Tibial artery (tissue), 4 donors: ENCODE data around the gene ERC1.

ENCODE experiments used
- DNase-seq, 2 donors: peaks; one replicate each; pipeline ENCODE4 v3.0.0-alpha.2; 2019
- H3K27ac ChIP-seq, 2 donors: fragments of 200-600 bp; sonication (generic) in 1 of 2; 1 replicate in 1 of 2; 2 replicates in 1 of 2; pipeline ENCODE4 v1.5.1; 2018 to 2019; ENCODE audit warnings: mild to moderate bottlenecking in 1 of 2
- H3K27me3 ChIP-seq, 2 donors: fragments of 200-600 bp; sonication (generic) in 1 of 2; one replicate each; pipeline versions ENCODE4 v1.5.1 to v1.6.0; 2016 to 2019
- H3K36me3 ChIP-seq, 3 donors: fragments of 200-600 bp; sonication (generic) in 2 of 3; one replicate each; pipeline ENCODE4 v1.5.1; 2016 to 2019; ENCODE audit warnings: mild to moderate bottlenecking in 2 of 3
- H3K4me1 ChIP-seq, 4 donors: fragments of 200-600 bp; sonication (generic) in 2 of 4; 1 replicate in 3 of 4; 2 replicates in 1 of 4; pipeline ENCODE4 v1.5.1; 2016 to 2019
- H3K4me3 ChIP-seq, 2 donors: fragments of 200-600 bp; sonication (generic) in 1 of 2; 1 replicate in 1 of 2; 2 replicates in 1 of 2; pipeline ENCODE4 v1.5.1; 2018 to 2019; ENCODE audit warnings: mild to moderate bottlenecking in 2 of 2
- H3K9me3 ChIP-seq, 3 donors: fragments of 200-600 bp; sonication (generic) in 1 of 3; one replicate each; pipeline ENCODE4 v1.5.1; 2016 to 2019
- intact Hi-C: fragments of 100-400 bp; cut with DNase I; formaldehyde crosslinking; loops from one replicate; pipeline ENCODE4 v1.15.0; 2023; ENCODE audit warnings: low total_unique reads
- TF ChIP-seq, protein P1 (sequence below), 2 experiments: fragments of 200-600 bp in 1 of 2; fragments of 450-650 bp in 1 of 2; IDR thresholded peaks; one replicate each; pipeline ENCODE4 v1.5.1; 2017 to 2019; ENCODE audit warnings: antibody characterized with exemption in 2 of 2, mild to moderate bottlenecking in 1 of 2, moderate library complexity in 1 of 2

ERC1 gene

DNA sequence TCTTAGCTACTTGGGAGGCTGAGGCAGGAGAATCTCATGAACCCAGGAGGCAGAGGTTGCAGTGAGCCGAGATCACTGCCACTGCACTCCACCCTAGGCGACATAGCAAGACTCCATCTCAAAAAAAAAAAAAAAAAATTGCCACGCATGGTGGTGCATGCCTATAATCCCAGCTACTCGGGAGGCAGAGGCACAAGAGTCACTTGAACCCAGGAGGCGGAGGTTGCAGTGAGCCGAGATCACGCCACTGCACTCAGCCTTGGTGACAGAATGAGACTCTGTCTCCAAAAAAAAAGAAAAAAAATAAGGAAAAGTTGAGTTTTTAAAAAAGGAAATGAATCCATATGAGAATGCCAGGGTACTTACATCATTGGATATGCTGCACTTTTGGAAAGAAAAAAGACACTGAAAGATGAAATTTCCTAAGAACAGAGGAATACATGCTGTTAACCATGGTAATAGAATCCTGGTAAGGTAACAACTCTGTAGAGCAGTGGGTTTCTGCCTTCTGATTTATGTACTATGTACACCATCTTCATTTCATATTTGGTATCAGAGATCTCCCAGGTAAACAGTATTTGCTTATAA, 222.7 kb downstream of the ERC1 start:
- H3K9me3 ChIP-seq, result no peaks in the 10 kb centered on the region
- H3K36me3 ChIP-seq, result no peaks in the 10 kb centered on the region
- TF ChIP-seq, protein P1, sequence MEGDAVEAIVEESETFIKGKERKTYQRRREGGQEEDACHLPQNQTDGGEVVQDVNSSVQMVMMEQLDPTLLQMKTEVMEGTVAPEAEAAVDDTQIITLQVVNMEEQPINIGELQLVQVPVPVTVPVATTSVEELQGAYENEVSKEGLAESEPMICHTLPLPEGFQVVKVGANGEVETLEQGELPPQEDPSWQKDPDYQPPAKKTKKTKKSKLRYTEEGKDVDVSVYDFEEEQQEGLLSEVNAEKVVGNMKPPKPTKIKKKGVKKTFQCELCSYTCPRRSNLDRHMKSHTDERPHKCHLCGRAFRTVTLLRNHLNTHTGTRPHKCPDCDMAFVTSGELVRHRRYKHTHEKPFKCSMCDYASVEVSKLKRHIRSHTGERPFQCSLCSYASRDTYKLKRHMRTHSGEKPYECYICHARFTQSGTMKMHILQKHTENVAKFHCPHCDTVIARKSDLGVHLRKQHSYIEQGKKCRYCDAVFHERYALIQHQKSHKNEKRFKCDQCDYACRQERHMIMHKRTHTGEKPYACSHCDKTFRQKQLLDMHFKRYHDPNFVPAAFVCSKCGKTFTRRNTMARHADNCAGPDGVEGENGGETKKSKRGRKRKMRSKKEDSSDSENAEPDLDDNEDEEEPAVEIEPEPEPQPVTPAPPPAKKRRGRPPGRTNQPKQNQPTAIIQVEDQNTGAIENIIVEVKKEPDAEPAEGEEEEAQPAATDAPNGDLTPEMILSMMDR (IDR thresholded peaks at IDR 0.05), result no peak
- no peaks in the 10 kb centered on the region for H3K27me3 ChIP-seq
- DNase-seq, result no peak
- H3K4me1 ChIP-seq, result peaks cover 0 to 25% (median 16%) of the 10 kb centered on the region in 4 donors
- H3K27ac ChIP-seq, result no peak overlapping the region
- no peak overlapping the region for H3K4me3 ChIP-seq
- intact Hi-C loops, result no loop called here

DNA sequence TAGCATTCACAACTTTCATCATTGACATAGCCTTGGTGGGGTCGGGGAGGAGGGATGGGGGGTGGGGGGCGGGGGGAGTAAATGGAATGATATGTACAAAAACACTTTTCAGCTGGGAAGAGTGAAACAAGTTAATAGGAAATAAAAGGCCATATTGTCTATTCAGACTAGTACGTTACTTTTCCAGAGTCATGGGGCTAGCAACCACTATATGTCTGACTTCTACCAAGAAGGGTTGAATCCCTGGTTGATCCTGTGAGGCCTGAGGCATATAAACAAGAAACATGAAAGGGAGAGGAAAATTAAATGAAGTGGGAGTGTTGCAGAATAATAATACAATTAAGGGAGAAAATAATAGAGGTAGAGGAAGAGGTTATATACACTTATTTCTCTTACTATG, 225.5 kb downstream of the ERC1 start:
- TF ChIP-seq, protein P1 (IDR thresholded peaks at IDR 0.05), result no peak
- peak overlapping the region; percentile 40 to 50 for H3K27ac ChIP-seq
- DNase-seq, result no peak
- no peaks in the 10 kb centered on the region for H3K27me3 ChIP-seq
- no peaks in the 10 kb centered on the region for H3K9me3 ChIP-seq
- H3K4me3 ChIP-seq, result no peak overlapping the region
- intact Hi-C loops, result no loop called here
- peaks cover 0 to 25% (median 18%) of the 10 kb centered on the region in 4 donors for H3K4me1 ChIP-seq
- H3K36me3 ChIP-seq, result no peaks in the 10 kb centered on the region

- no peaks in the 10 kb centered on the region for H3K9me3 ChIP-seq
- no peak overlapping the region for H3K4me3 ChIP-seq
- peaks cover 0 to 25% (median 18%) of the 10 kb centered on the region in 4 donors for H3K4me1 ChIP-seq
- no peaks in the 10 kb centered on the region for H3K27me3 ChIP-seq
- DNase-seq, result no peak
- no peaks in the 10 kb centered on the region for H3K36me3 ChIP-seq
- peak overlapping the region; percentile 40 to 50 for H3K27ac ChIP-seq
- intact Hi-C loops, result no loop called here
- TF ChIP-seq, protein P1 (IDR thresholded peaks at IDR 0.05), result no peak
These were observed 226.3 kb downstream of the ERC1 start for GRCh38 chr12:1217191-1217949.

DNA sequence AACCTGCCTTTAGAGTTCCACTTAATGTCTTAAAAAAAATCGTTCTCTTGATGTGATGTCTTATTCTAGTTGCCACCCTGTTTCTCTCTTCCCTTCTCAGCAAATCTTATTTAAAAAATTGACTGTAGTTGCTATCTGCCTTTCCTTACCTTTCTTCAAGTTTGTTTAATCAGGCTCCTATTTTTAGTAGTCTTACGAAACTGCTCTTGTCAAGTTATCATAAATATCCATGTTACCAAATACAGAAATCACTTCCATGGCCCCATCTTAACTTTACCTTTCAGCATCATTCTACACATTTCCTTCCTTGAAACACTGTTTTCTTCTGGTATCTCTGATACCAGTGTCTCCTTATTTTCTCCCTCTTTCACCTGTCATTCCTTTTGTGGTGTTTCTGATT, 227.3 kb downstream of the ERC1 start:
- Histone ChIP-seq H3K27ac (no peak overlapping the region), H3K36me3 (no peaks in the 10 kb centered on the region), H3K4me3 (no peak overlapping the region), H3K9me3 (no peaks in the 10 kb centered on the region), H3K4me1 (peaks cover 0 to 25% (median 18%) of the 10 kb centered on the region in 4 donors), H3K27me3 (no peaks in the 10 kb centered on the region)
- intact Hi-C loops, result no loop called here
- no peak for DNase-seq
- TF ChIP-seq, protein P1 (IDR thresholded peaks at IDR 0.05), result no peak

DNA sequence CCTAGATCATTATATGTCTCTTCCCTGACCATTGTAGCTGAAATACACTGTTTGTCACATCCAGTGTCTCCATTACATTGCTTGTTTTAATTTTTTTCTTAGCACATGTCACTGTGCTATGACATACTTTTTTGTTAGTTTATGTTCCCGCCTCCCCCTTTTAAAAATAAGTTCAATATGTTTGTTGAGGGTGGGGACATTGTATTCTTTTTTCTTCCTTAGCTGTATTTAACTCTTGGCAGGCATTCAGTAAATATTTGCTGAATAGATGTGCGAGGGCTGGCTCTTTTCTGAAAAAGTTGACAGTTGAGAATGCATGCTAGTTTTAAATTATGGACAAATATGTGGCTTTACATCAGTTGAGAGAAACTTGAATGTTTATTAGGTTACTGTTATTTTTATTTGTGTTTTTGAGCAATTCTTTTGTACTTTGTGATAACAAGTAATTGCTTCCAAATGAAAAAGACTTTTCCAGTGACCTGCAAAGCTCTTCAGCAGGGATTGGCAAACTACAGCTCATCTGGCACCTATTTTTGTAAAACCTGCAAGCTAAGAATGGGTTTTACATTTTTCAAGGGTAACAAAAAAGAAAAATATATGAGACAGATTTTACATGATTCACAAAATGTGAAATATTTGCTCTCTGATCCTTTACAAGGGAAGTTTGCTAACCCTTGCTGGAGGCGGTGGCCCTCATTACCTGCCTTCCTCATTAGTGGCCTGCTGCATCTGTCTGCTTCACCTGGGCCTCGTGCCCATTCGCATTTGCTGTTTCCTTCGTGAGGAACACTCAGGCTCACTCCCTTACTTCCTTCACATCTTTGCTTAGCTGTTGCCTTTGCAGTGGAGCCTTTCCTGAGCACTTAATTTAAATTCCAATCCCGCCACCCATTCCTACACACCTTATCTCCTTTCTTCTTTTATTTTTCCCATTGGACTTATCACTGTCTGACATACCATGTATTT, 229.4 kb downstream of the ERC1 start:
- H3K4me1 ChIP-seq, result peaks cover 0 to 25% (median 18%) of the 10 kb centered on the region in 4 donors
- no peak overlapping the region for H3K4me3 ChIP-seq
- TF ChIP-seq, protein P1 (IDR thresholded peaks at IDR 0.05), result no peak
- H3K27me3 ChIP-seq, result no peaks in the 10 kb centered on the region
- no peak overlapping the region for H3K27ac ChIP-seq
- no peaks in the 10 kb centered on the region for H3K36me3 ChIP-seq
- no peak for DNase-seq
- H3K9me3 ChIP-seq, result no peaks in the 10 kb centered on the region
- intact Hi-C loops, result no loop called here
